Activated CD4-positive, alpha-beta T cell treated with anti-CD3 and anti-CD28 coated beads, Interleukin-2, amount 10 ng/mL, durations not matched to agents 24 days and 14 days (primary cell): ENCODE data around the gene OIP5. TPM values are rescaled to one million over a fixed set of nuclear protein-coding genes. Genes with fewer than 3 reads are reported as not detected.
"Not testable (repeated sequence)": the region's sequence is repeated elsewhere in the genome, so short reads cannot be mapped to it uniquely, and the experiment has no call there.

Source experiments
- DNase-seq: peaks from one replicate; pipeline ENCODE4 v3.0.0; 2022
- H3K27ac Mint-ChIP-seq: one replicate; pipeline ENCODE4 v1.8.0; 2022; ENCODE audit warnings: mild to moderate bottlenecking, mixed read lengths
- H3K27me3 Mint-ChIP-seq: one replicate; pipeline ENCODE4 v1.8.0; 2022; ENCODE audit warnings: mixed read lengths
- H3K36me3 Mint-ChIP-seq: one replicate; pipeline ENCODE4 v1.8.0; 2022; ENCODE audit warnings: low read depth, mild to moderate bottlenecking, mixed read lengths
- H3K4me1 Mint-ChIP-seq: one replicate; pipeline ENCODE4 v1.8.0; 2021; ENCODE audit warnings: mixed read lengths
- H3K4me3 Mint-ChIP-seq: one replicate; pipeline ENCODE4 v1.8.0; 2022; ENCODE audit warnings: mild to moderate bottlenecking, moderate library complexity, mixed read lengths
- H3K9me3 Mint-ChIP-seq: one replicate; pipeline ENCODE4 v1.8.0; 2021; ENCODE audit warnings: mixed read lengths
- intact Hi-C: fragments of 100-400 bp; cut with micrococcal nuclease; formaldehyde crosslinking; loops from one replicate; pipeline ENCODE4 v1.15.1; 2023
- total RNA-seq: library from RNA; stranded (reverse); gene quantifications from 2 replicates; pipeline ENCODE4 v1.2.3, GENCODE V29; 2022

OIP5 gene
- total RNA-seq, 1 donor from 2014 or later: 15.8 TPM

DNA sequence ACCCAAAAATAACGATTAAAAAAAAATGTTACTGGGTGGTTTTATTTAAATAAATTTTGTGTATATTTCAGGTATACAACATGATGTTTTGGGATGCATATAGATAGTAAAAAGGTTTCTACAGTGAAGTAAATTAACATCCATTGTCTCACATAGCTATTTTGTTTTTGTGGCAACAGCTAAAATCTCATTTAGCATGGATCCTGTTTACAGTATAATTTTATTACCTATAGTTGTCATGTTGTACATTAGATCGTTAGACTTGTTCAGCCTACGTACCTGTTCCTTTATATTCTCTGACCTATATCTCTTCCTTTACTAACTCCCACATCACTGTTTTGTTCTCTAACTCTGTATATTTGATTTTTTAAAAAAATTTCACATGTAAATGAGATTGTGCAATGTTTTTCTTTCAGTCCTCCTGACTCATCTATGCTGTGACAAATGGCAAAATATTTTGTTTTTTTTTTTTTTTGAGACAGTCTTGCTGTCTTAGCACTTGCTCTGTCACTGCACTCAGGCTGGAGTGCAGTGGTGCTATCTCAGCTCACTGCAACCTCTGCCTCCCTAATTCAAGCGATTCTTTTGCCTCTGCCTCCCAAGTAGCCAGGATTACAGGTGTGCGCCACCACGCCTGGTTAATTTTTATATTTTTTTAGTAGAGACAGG is 45.6 kb downstream of the OIP5 start:
- Mint-ChIP-seq H3K27ac (peak overlapping the region; percentile 65), H3K9me3 (no peaks in the 10 kb centered on the region), H3K27me3 (no peaks in the 10 kb centered on the region), H3K4me3 (peak overlapping the region; percentile 59), H3K4me1 (peaks cover 49% of the 10 kb centered on the region), H3K36me3 (peaks cover 55% of the 10 kb centered on the region)
- no peak for DNase-seq
- intact Hi-C loops: no loop called here

DNA sequence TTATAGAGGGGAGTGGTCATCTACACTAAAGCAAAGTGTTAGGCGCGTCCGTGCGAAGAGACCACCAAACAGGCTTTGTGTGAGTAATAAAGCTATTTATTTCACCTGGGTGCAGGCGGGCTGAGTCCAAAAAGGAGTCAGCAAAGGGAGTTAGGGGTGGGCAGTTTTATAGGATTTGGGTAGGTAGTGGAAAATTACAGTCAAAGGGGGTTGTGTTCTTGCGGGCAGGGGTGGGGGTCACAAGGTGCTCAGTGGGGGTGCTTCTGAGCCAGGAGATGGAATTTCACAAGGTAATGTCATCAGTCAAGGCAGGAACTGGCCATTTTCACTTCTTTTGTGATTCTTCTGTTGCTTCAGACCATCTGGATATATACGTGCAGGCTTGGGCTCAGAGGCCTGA is 47.1 kb downstream of the OIP5 start:
- Mint-ChIP-seq H3K27me3 (no peaks in the 10 kb centered on the region), H3K9me3 (no peaks in the 10 kb centered on the region), H3K27ac (peak overlapping the region; percentile 98), H3K4me1 (peaks cover 46% of the 10 kb centered on the region), H3K36me3 (peaks cover 48% of the 10 kb centered on the region), H3K4me3 (peak overlapping the region; percentile 99)
- intact Hi-C loops: no loop called here
- DNase-seq: peak; percentile 62

DNA sequence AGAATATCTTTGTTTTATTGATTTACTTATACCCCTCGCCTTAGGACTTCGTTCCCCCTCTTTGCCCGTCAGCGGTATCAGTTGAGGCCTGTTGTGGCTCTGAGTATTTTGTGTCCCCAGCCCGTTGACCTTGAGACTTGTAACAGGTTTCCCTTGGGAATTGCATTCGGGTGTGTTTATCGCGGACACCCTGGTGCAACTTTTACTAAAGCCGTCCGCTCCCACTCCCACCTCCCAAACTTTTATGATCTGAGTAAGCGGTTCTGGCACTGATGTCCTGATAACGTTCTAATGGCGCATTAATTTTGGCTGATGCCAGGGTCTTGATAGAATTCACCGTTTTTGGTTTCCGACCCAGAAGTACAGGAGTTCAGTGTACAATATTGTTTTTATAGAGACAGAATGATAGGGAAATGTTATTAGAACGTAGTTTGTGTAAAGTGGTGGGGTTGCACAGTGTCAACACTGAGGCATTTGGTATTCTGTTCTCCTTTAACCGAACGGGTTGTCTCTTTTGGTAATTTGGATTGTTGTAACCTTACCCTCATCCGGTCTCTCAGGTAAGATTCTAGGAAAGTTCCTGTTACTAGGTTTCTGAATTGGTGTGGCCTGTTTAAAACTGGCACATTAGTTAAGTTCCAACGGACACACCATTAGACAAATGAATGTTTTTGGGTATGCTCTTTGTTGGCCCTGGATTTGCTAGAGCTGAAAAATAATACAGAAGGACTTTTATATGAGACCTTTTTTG is 47.8 kb downstream of the OIP5 start:
- DNase-seq: peak; percentile 72
- Mint-ChIP-seq H3K4me3 (peak overlapping the region; percentile 99), H3K27me3 (no peaks in the 10 kb centered on the region), H3K9me3 (no peaks in the 10 kb centered on the region), H3K36me3 (peaks cover 53% of the 10 kb centered on the region), H3K27ac (peak overlapping the region; percentile 98), H3K4me1 (peaks cover 46% of the 10 kb centered on the region)
- intact Hi-C loops: loop anchor here (1.0 kb wide), 1 partner anchor 48 kb away; the partner anchor contains the start of genes NUSAP1 and OIP5

DNA sequence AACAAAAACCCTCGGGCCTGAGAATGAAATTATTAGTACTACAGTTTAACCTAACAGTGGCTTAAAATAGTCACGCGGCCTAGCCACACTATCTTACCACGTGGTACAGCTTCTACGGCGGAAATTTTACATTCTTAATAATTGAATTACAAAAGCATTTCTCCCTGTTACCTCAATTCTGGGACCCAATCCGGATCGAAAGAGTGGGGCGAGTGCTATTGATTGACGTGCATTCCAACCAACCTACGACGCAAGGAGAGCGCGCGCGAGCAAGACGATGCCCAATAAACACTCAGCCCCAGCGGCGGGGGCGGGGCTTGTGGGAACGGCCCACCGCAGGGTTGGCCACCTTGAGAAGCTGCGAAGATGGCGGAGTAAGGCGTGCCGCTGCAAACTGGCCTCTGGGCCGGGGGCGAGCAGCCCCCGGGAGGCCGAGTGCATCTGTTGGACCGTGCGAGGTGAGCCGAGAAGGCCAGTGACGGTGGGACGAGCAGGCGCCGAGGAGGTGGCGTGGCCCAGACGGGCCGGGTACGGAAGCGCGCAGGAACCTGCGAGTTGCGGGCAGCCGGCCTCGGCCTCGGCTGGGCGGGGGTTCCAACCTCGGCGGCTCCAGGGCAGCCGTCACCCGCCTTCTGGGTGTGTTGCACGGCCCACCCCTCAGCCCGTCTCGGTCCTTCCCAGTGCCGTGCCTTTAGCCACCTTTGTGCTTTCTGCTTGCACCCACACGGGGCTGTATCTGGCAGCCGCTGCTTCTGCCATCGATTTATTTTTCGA is 48.6 kb downstream of the OIP5 start:
- Mint-ChIP-seq H3K27me3 (no peaks in the 10 kb centered on the region), H3K36me3 (peaks cover 59% of the 10 kb centered on the region), H3K4me1 (peaks cover 45% of the 10 kb centered on the region), H3K9me3 (no peaks in the 10 kb centered on the region), H3K4me3 (peak overlapping the region; percentile 99), H3K27ac (peak overlapping the region; percentile 98)
- intact Hi-C loops: loop anchor here (1.0 kb wide), 3 partner anchors 48 to 168 kb away; partner anchors contain the start of genes CHP1, INO80, NUSAP1 and OIP5
- peak; percentile 99 for DNase-seq

DNA sequence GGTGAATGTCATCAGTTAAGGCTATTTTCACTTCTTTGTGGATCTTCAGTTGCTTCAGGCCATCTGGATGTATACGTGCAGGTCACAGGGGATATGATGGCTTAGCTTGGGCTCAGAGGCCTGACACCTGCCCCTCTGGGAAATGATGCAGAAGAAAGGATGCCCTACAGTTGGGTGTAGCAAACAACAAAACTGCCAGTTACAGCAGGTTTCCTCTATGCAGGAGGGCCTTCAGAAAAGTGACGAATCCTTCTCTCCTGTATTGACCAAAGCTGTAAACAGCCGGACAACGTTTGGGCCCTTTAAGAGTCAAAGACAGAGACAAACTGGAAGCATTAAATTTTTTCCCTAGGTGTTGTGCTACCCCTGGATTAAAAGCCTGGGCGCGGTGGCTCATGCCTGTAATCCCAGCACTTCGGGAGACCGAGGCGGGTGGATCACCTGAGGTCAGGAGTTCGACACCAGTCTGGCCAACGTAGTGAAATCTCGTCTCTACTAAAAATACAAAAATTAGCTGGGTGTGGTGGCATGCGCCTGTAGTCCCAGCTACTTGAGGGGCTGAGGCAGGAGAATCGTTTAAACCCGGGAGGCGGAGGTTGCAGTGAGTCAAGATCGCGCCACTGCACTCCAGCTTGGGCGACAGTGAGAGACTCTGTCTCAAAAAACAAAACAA is 49.3 kb downstream of the OIP5 start:
- H3K27me3 Mint-ChIP-seq, H3K9me3 Mint-ChIP-seq: not testable (repeated sequence)
- H3K4me1 Mint-ChIP-seq: peaks cover 38% of the 10 kb centered on the region
- intact Hi-C loops: loop anchor here (1.0 kb wide), 2 partner anchors 52 to 167 kb away; partner anchors contain the start of genes CHP1 and INO80
- peak; percentile 60 for DNase-seq
- H3K4me3 Mint-ChIP-seq: peak overlapping the region; percentile 99
- H3K27ac Mint-ChIP-seq: peak overlapping the region; percentile 98
- peaks cover 55% of the 10 kb centered on the region for H3K36me3 Mint-ChIP-seq

DNA sequence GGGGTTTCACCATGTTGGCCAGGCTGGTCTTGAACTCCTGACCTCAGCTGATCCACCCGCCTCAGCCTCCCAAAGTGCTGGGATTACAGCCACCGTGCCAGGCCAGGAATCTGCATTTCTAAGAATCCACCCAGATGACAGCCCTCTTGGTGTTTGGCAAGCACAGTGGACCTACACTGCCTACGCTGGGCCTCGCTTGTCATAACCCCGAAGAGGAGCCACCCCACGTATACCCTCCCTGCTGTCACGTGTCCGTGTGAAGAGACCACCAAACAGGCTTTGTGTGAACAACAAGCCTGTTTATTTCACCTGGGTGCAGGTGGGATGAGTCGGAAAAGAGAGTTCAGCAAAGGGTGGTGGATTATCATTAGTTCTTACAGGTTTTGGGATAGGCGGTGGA is 50.0 kb downstream of the OIP5 start:
- Mint-ChIP-seq H3K4me3 (peak overlapping the region; percentile 99), H3K4me1 (peaks cover 35% of the 10 kb centered on the region), H3K36me3 (peaks cover 53% of the 10 kb centered on the region), H3K27ac (peak overlapping the region; percentile 98)
- H3K27me3 Mint-ChIP-seq, DNase-seq, intact Hi-C loops, H3K9me3 Mint-ChIP-seq: not testable (repeated sequence)

DNA sequence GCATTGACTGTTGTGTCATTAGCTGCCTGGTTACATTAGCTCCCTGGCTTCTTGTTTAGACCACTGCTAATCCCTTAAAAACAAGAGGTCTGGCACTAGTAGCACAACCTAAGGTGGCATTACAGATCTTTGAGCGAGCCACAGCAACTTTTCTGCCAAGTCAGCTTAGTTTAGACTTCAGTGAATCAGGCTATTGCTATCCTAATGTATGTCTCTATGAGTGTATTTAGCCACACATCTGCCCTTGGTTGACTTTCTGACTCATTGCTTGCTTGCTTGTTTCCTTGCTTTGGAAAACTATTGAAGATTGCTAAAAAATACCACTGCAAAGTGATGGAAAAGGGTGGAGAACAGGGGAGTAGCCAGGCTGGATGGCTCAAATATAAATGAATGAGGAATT is 51.2 kb downstream of the OIP5 start:
- DNase-seq: no peak
- no peak overlapping the region for H3K4me3 Mint-ChIP-seq
- H3K36me3 Mint-ChIP-seq: peaks cover 47% of the 10 kb centered on the region
- H3K27me3 Mint-ChIP-seq: no peaks in the 10 kb centered on the region
- intact Hi-C loops: no loop called here
- H3K4me1 Mint-ChIP-seq: peaks cover 29% of the 10 kb centered on the region
- H3K27ac Mint-ChIP-seq: no peak overlapping the region
- H3K9me3 Mint-ChIP-seq: no peaks in the 10 kb centered on the region

DNA sequence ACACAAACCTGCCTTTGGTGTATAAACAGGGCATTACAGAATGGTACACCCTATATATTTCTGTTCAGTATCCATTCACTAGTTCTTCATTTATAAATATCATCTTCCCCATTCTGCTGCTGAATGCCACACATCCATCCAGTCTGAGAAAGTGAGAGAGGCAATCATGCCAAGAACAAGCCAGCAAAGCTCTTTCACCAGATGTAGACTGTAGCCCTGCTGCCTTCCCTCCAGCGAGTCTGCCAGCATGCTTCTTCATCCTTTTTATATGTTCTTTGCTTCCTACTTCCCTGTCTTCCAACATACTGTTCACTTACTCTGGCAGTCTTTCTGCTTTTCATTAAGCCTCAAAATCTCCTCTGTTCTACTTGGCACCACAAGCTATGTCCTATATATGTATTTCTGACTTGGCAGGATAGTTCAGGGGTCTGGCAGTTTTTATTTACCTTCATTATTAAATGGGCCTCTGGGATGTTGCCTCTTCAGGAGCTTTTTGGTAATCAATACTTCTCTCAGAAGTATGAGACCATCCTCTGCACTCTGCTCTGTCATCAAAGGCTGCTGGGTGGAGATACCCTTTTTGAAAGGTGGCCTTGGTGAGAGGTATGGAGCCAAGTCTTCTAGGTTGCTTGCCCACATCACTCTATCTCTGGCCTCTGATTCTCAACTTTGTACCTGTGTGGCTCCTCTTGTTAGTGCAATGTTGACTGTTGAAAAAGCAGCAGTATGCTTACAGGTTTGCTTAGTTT is 52.7 kb downstream of the OIP5 start:
- Mint-ChIP-seq H3K9me3 (no peaks in the 10 kb centered on the region), H3K27me3 (no peaks in the 10 kb centered on the region), H3K4me1 (peaks cover 18% of the 10 kb centered on the region), H3K4me3 (no peak overlapping the region), H3K27ac (no peak overlapping the region), H3K36me3 (peaks cover 38% of the 10 kb centered on the region)
- intact Hi-C loops: no loop called here
- no peak for DNase-seq

DNA sequence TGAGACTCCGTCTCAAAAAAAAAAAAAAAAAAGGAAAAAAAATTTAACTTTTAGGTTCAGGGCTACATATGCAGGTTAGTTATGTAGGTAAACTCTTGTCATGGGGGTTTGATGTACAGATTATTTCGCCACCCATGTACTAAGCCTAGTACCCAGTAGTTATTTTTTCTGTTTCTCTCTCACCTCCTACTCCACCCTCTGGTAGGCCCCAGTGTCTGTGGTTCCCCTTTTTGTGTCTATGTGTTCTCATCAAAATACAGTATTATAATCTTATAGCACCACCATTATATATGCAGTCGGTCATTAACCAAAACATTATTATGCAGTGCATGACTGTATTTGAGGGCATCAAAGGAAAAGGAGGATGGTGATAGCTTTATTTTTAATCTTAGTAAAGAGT is 54.1 kb downstream of the OIP5 start:
- no peaks in the 10 kb centered on the region for H3K9me3 Mint-ChIP-seq
- H3K36me3 Mint-ChIP-seq: peaks cover 36% of the 10 kb centered on the region
- intact Hi-C loops: no loop called here
- H3K27ac Mint-ChIP-seq: no peak overlapping the region
- no peak overlapping the region for H3K4me3 Mint-ChIP-seq
- no peak for DNase-seq
- peaks cover 13% of the 10 kb centered on the region for H3K4me1 Mint-ChIP-seq
- H3K27me3 Mint-ChIP-seq: no peaks in the 10 kb centered on the region

DNA sequence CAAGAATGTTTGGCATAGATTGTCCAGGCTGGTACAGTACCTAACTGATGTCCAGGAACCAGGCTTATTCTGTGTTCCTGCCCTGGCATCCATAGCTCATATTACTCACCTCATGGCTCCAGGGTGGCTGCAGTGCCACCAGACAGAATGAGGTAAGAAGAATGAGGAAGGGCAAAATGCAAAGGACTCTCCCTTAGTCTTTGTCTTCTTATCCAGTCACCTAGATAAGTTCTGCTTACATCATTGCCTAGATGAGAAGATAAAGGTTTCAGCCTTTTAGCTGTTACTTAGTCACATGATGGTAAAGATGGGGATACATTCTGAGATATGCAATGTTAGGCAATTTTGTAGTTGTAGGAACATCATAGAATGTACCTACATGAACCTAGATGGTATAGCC is 55.6 kb downstream of the OIP5 start:
- Mint-ChIP-seq H3K9me3 (no peaks in the 10 kb centered on the region), H3K27me3 (no peaks in the 10 kb centered on the region), H3K4me3 (no peak overlapping the region), H3K4me1 (peaks cover 3% of the 10 kb centered on the region), H3K27ac (no peak overlapping the region), H3K36me3 (peaks cover 37% of the 10 kb centered on the region)
- no peak for DNase-seq
- intact Hi-C loops: no loop called here

DNA sequence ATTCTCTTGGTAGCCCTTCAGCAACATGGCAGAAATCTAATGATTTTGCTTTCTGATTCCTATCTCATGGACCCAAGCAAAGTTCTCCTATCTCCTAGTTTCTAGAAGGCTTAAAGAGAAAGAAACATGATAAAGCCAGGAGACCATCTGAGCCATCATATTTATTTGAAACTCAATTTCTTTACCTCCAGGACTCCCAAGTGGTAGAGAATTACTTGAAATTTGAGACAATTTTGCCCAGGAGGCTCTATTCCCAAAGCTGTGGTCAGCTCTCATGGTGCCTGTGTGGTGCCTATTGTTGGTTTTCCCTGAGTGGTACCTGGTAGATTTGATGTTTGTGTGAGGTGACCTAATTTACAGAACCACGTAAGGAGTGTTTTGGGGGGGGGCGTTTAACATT is 62.5 kb downstream of the OIP5 start:
- Mint-ChIP-seq H3K9me3 (no peaks in the 10 kb centered on the region), H3K4me1 (no peaks in the 10 kb centered on the region), H3K36me3 (peaks cover 32% of the 10 kb centered on the region), H3K4me3 (no peak overlapping the region), H3K27ac (no peak overlapping the region), H3K27me3 (no peaks in the 10 kb centered on the region)
- intact Hi-C loops: no loop called here
- DNase-seq: no peak

DNA sequence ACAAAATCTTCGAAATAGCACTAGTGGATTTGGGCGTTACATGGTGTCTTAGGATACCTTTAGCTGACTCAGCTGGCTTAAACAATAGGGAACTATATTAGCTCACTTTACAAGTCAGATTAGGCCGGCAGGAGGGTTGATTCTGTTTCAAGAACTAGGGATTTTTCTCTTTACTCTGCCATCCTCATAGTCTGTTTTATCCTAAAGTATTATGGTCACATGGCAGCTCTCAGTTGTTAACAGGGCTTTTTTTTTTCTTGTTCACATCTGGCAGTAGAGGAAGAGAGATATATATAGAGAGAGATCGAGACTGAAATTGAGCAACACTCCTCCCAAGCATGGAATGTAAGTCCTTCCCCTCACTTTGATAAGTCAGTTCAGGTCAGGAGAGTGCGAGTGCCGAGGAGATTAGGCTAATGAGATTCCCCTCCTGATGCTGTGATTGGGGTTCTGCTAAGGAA is 68.5 kb downstream of the OIP5 start:
- DNase-seq: no peak
- Mint-ChIP-seq H3K27me3 (no peaks in the 10 kb centered on the region), H3K4me3 (no peak overlapping the region), H3K36me3 (peaks cover 26% of the 10 kb centered on the region), H3K9me3 (no peaks in the 10 kb centered on the region), H3K4me1 (peaks cover 3% of the 10 kb centered on the region), H3K27ac (no peak overlapping the region)
- intact Hi-C loops: no loop called here

DNA sequence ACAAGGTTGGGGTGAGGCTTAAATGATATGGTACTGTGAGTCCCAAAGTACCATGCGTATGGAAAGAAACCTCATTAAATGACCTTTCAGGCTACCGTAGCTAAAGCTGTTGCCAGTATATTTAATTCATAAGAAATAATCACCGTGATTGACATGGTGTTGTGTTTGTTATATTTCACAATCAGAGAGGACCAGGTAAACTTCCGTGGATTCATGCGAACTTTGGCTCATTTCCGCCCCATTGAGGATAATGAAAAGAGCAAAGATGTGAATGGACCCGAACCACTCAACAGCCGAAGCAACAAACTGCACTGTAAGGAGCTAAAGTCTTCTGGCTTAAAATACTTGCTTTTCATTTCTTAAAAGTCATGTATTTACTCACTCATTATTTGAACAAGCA is 69.8 kb downstream of the OIP5 start:
- H3K9me3 Mint-ChIP-seq: no peaks in the 10 kb centered on the region
- no peak overlapping the region for H3K27ac Mint-ChIP-seq
- H3K36me3 Mint-ChIP-seq: peaks cover 32% of the 10 kb centered on the region
- no peaks in the 10 kb centered on the region for H3K27me3 Mint-ChIP-seq
- intact Hi-C loops: no loop called here
- no peak overlapping the region for H3K4me3 Mint-ChIP-seq
- DNase-seq: no peak
- H3K4me1 Mint-ChIP-seq: peaks cover 5% of the 10 kb centered on the region
